Neuronal stem cell (in vitro differentiated cells): ENCODE data around the gene C14orf180.

Experiments used
- DNase-seq: peaks from one replicate; pipeline ENCODE4 v3.0.0-alpha.2; 2013; ENCODE audit warnings: low spot score
- H2AFZ ChIP-seq: one replicate; pipeline ENCODE4 v1.6.1; 2013; ENCODE audit warnings: mild to moderate bottlenecking, low read length, inconsistent platforms
- H2AK5ac ChIP-seq: 2 replicates; pipeline ENCODE4 v1.6.1; 2013; ENCODE audit warnings: low read depth, mild to moderate bottlenecking, inconsistent platforms, low read length, moderate library complexity, mixed read lengths
- H2BK120ac ChIP-seq: 2 replicates; pipeline ENCODE4 v1.6.1; 2013; ENCODE audit warnings: low read depth, mild to moderate bottlenecking, inconsistent platforms, low read length, moderate library complexity, mixed read lengths
- H2BK12ac ChIP-seq: one replicate; pipeline ENCODE4 v1.6.1; 2013; ENCODE audit warnings: low read length, inconsistent platforms
- H2BK15ac ChIP-seq: 2 replicates; pipeline ENCODE4 v1.6.1; 2013; ENCODE audit warnings: mild to moderate bottlenecking, low read length, inconsistent platforms, mixed read lengths
- H2BK5ac ChIP-seq: one replicate; pipeline ENCODE4 v1.6.1; 2013; ENCODE audit warnings: inconsistent platforms, mild to moderate bottlenecking, low read length, moderate library complexity
- H3K14ac ChIP-seq: one replicate; pipeline ENCODE4 v1.6.1; 2013; ENCODE audit warnings: low read length, inconsistent platforms
- H3K18ac ChIP-seq: 2 replicates; pipeline ENCODE4 v1.6.1; 2013; ENCODE audit warnings: low read length, inconsistent platforms
- H3K23ac ChIP-seq: 2 replicates; pipeline ENCODE4 v1.6.1; 2013; ENCODE audit warnings: low read depth, mild to moderate bottlenecking, mixed read lengths, low read length, inconsistent platforms; ENCODE audit not compliant: poor library complexity
- H3K27ac ChIP-seq: replicated peaks from 3 replicates; pipeline ENCODE4 v1.5.1; 2013; ENCODE audit warnings: low read length, inconsistent platforms
- H3K27me3 ChIP-seq, 3 experiments: 2 replicates each; pipeline ENCODE4 v1.6.1; 2013; ENCODE audit warnings: low read length in 3 of 3, mild to moderate bottlenecking in 2 of 3, inconsistent platforms in 1 of 3, low read depth in 1 of 3, mixed read lengths in 1 of 3, moderate library complexity in 1 of 3; ENCODE audit not compliant: control insufficient read depth in 3 of 3, insufficient read depth in 3 of 3
- H3K36me3 ChIP-seq, 2 donors: replicated peaks in 1 of 2; 2 replicates each; pipeline ENCODE4 v1.6.1; 2013; ENCODE audit warnings: low read length in 2 of 2; ENCODE audit not compliant: control insufficient read depth in 2 of 2, insufficient read depth in 2 of 2
- H3K4ac ChIP-seq: 2 replicates; pipeline ENCODE4 v1.6.1; 2013; ENCODE audit warnings: inconsistent platforms, mild to moderate bottlenecking, low read length, moderate library complexity
- H3K4me1 ChIP-seq, 2 donors: 1 replicate in 1 of 2; 2 replicates in 1 of 2; pipeline ENCODE4 v1.6.1; 2013; ENCODE audit warnings: low read length in 2 of 2, low read depth in 1 of 2; ENCODE audit not compliant: control insufficient read depth in 2 of 2, insufficient read depth in 1 of 2
- H3K4me2 ChIP-seq: one replicate; pipeline ENCODE4 v1.6.1; 2013; ENCODE audit warnings: mild to moderate bottlenecking, low read length, inconsistent platforms; ENCODE audit not compliant: insufficient read depth, poor library complexity, severe bottlenecking
- H3K4me3 ChIP-seq, 2 donors: 2 replicates each; pipeline ENCODE4 v1.5.1; 2013; ENCODE audit warnings: low read length in 2 of 2, mild to moderate bottlenecking in 2 of 2, inconsistent platforms in 1 of 2, moderate library complexity in 1 of 2
- H3K79me1 ChIP-seq: one replicate; pipeline ENCODE4 v1.6.1; 2013; ENCODE audit warnings: low read depth, mild to moderate bottlenecking, inconsistent platforms, low read length, moderate library complexity
- H3K9ac ChIP-seq: one replicate; pipeline ENCODE4 v1.6.1; 2013; ENCODE audit warnings: mild to moderate bottlenecking, low read depth, low read length, inconsistent platforms; ENCODE audit not compliant: poor library complexity
- H3K9me3 ChIP-seq, 2 donors: replicated peaks in 1 of 2; 2 replicates each; pipeline versions ENCODE3 to v1.6.1; 2013; ENCODE audit warnings: low read length in 2 of 2, mild to moderate bottlenecking in 2 of 2, inconsistent platforms in 1 of 2, low read depth in 1 of 2, mixed read lengths in 1 of 2, moderate library complexity in 1 of 2; ENCODE audit not compliant: control insufficient read depth in 2 of 2, insufficient read depth in 1 of 2
- H4K8ac ChIP-seq: one replicate; pipeline ENCODE4 v1.6.1; 2013; ENCODE audit warnings: low read depth, mild to moderate bottlenecking, inconsistent platforms, low read length, moderate library complexity
- H4K91ac ChIP-seq: one replicate; pipeline ENCODE4 v1.6.1; 2013; ENCODE audit warnings: low read length, low read depth, mild to moderate bottlenecking, inconsistent platforms; ENCODE audit not compliant: poor library complexity
- WGBS, 2 donors: extraction: QIAGEN DNeasy Blood & Tissue Kit; methylation state at CpG; one replicate each; pipeline ENCODE4 v1.1.7; 2013; ENCODE audit warnings: missing lambda C conversion rate in 2 of 2, mixed read lengths in 1 of 2; ENCODE audit not compliant: insufficient read length in 2 of 2, insufficient replicate concordance in 1 of 2; ENCODE audit errors: extremely low coverage in 2 of 2; 5-methylcytosine and 5-hydroxymethylcytosine counted together

Gene C14orf180

GRCh38 chr14:104564744-104565679 lies 14.6 kb upstream of the C14orf180 start:
- Histone ChIP-seq H2BK15ac (no peak overlapping the region), H2AFZ (no peak overlapping the region), H3K23ac (no peak overlapping the region), H3K79me1 (no peaks in the 10 kb centered on the region), H3K9ac (no peak overlapping the region), H3K4me1 (peaks cover 5 to 11% of the 10 kb centered on the region in 2 donors), H3K14ac (no peak overlapping the region), H3K36me3 (no peaks in the 10 kb centered on the region), H3K4me3 (peak overlapping the region in 1 of 2 donors; percentile 60), H3K4ac (no peak overlapping the region), H2BK5ac (peak overlapping the region; percentile 59), H3K18ac (peak overlapping the region; percentile 85), H2AK5ac (peak overlapping the region; percentile 1), H3K27ac (no peak overlapping the region), H4K8ac (no peak overlapping the region), H3K4me2 (no peak overlapping the region), H4K91ac (no peak overlapping the region), H2BK12ac (peak overlapping the region; percentile 58), H2BK120ac (peak overlapping the region; percentile 31), H3K27me3 (peaks cover 0 to 55% (median 0%) of the 10 kb centered on the region in 3 experiments), H3K9me3 (no peaks in the 10 kb centered on the region)
- WGBS, 2 donors: no CpG with 5 or more reads among the region's 30 CpGs
- DNase-seq: no peak

GRCh38 chr14:104567141-104567956 lies 12.2 kb upstream of the C14orf180 start:
- no peak overlapping the region for H3K4me3 ChIP-seq
- H3K79me1 ChIP-seq: no peaks in the 10 kb centered on the region
- peaks cover 0 to 56% (median 0%) of the 10 kb centered on the region in 3 experiments for H3K27me3 ChIP-seq
- DNase-seq: no peak
- peak overlapping the region; percentile 38 for H3K18ac ChIP-seq
- peak overlapping the region; percentile 81 for H2BK15ac ChIP-seq
- H3K23ac ChIP-seq: no peak overlapping the region
- peaks cover 9 to 17% of the 10 kb centered on the region in 2 donors for H3K4me1 ChIP-seq
- no CpG with 5 or more reads among the region's 27 CpGs for WGBS, 2 donors
- H2AK5ac ChIP-seq: peak overlapping the region; percentile 83
- H3K27ac ChIP-seq: no peak overlapping the region
- no peak overlapping the region for H2AFZ ChIP-seq
- peaks cover 0 to 2% of the 10 kb centered on the region in 2 donors for H3K9me3 ChIP-seq
- peak overlapping the region; percentile 98 for H3K14ac ChIP-seq
- no peaks in the 10 kb centered on the region for H3K36me3 ChIP-seq
- H3K9ac ChIP-seq: no peak overlapping the region
- no peak overlapping the region for H3K4me2 ChIP-seq
- H2BK12ac ChIP-seq: no peak overlapping the region
- H4K8ac ChIP-seq: no peak overlapping the region
- no peak overlapping the region for H4K91ac ChIP-seq
- H2BK5ac ChIP-seq: no peak overlapping the region
- H2BK120ac ChIP-seq: no peak overlapping the region
- H3K4ac ChIP-seq: no peak overlapping the region

- H3K9me3 ChIP-seq: peaks cover 0 to 2% of the 10 kb centered on the region in 2 donors
- no peak overlapping the region for H2AK5ac ChIP-seq
- no peak overlapping the region for H2BK12ac ChIP-seq
- DNase-seq: no peak
- no CpG with 5 or more reads among the region's 9 CpGs for WGBS, 2 donors
- H3K23ac ChIP-seq: no peak overlapping the region
- H3K9ac ChIP-seq: no peak overlapping the region
- no peak overlapping the region for H3K18ac ChIP-seq
- no peak overlapping the region for H3K14ac ChIP-seq
- no peak overlapping the region for H3K4me2 ChIP-seq
- H3K4me1 ChIP-seq: peaks cover 9 to 17% of the 10 kb centered on the region in 2 donors
- H4K91ac ChIP-seq: no peak overlapping the region
- no peak overlapping the region for H2BK120ac ChIP-seq
- H3K27ac ChIP-seq: no peak overlapping the region
- H3K4me3 ChIP-seq: no peak overlapping the region
- no peaks in the 10 kb centered on the region for H3K79me1 ChIP-seq
- H4K8ac ChIP-seq: no peak overlapping the region
- peaks cover 0 to 56% (median 0%) of the 10 kb centered on the region in 3 experiments for H3K27me3 ChIP-seq
- no peak overlapping the region for H2BK5ac ChIP-seq
- H3K4ac ChIP-seq: no peak overlapping the region
- H3K36me3 ChIP-seq: no peaks in the 10 kb centered on the region
- H2AFZ ChIP-seq: no peak overlapping the region
- no peak overlapping the region for H2BK15ac ChIP-seq
Observed at GRCh38 chr14:104567957-104568225, 11.7 kb upstream of the C14orf180 start.

GRCh38 chr14:104568620-104569019 lies 10.9 kb upstream of the C14orf180 start:
- no CpG with 5 or more reads among the region's 11 CpGs for WGBS, 2 donors
- H4K8ac ChIP-seq: no peak overlapping the region
- H3K14ac ChIP-seq: peak overlapping the region; percentile 82
- H2AK5ac ChIP-seq: peak overlapping the region; percentile 26
- no peak overlapping the region for H3K23ac ChIP-seq
- peak overlapping the region; percentile 72 for H4K91ac ChIP-seq
- H2BK5ac ChIP-seq: peak overlapping the region; percentile 39
- H3K4me2 ChIP-seq: no peak overlapping the region
- peaks cover 0 to 59% (median 0%) of the 10 kb centered on the region in 3 experiments for H3K27me3 ChIP-seq
- H2BK12ac ChIP-seq: peak overlapping the region; percentile 58
- H3K4ac ChIP-seq: peak overlapping the region; percentile 41
- no peak overlapping the region for H3K27ac ChIP-seq
- no peaks in the 10 kb centered on the region for H3K79me1 ChIP-seq
- H3K18ac ChIP-seq: peak overlapping the region; percentile 76
- no peaks in the 10 kb centered on the region for H3K36me3 ChIP-seq
- no peak for DNase-seq
- H3K4me3 ChIP-seq: no peak overlapping the region
- peaks cover 0 to 2% of the 10 kb centered on the region in 2 donors for H3K9me3 ChIP-seq
- H3K4me1 ChIP-seq: peaks cover 7 to 11% of the 10 kb centered on the region in 2 donors
- no peak overlapping the region for H2AFZ ChIP-seq
- peak overlapping the region; percentile 75 for H2BK15ac ChIP-seq
- H3K9ac ChIP-seq: peak overlapping the region; percentile 60
- peak overlapping the region; percentile 41 for H2BK120ac ChIP-seq
